RWPE1 (cell line): Measurements from ENCODE around the gene ZNF410.
A peak's percentile ranks its signal among the peaks of the same experiment; 100 is the strongest.
"Not testable (repeated sequence)": the region's sequence is repeated elsewhere in the genome, so short reads cannot be mapped to it uniquely, and the experiment has no call there.

Experiments
- CTCF ChIA-PET: fragments of 350-600 bp; sonication (Branson Sonifier 250); formaldehyde crosslinking; extraction: SDS; loops from one replicate; lab custom pipeline; 2021; lab: Yijun Ruan, JAX
- POLR2A ChIA-PET: fragments of 400-600 bp; formaldehyde crosslinking; extraction: SDS; loops from one replicate; lab custom pipeline; 2020; ENCODE audit warnings: antibody characterized with exemption; ENCODE audit not compliant: low non-redundant PET; lab: Yijun Ruan, JAX
- DNase-seq: peaks from one replicate; pipeline ENCODE4 v3.0.0; 2012; ENCODE audit warnings: low spot score
- H3K27ac ChIP-seq: fragments of 450-650 bp; 2 replicates; pipeline ENCODE4 v1.5.1; 2017
- TF ChIP-seq, protein P1 (sequence below): fragments of 450-650 bp; conservative IDR thresholded peaks from 2 replicates; pipeline ENCODE4 v1.5.1; 2017; ENCODE audit warnings: low read depth, mild to moderate bottlenecking

ZNF410 gene, protein sequence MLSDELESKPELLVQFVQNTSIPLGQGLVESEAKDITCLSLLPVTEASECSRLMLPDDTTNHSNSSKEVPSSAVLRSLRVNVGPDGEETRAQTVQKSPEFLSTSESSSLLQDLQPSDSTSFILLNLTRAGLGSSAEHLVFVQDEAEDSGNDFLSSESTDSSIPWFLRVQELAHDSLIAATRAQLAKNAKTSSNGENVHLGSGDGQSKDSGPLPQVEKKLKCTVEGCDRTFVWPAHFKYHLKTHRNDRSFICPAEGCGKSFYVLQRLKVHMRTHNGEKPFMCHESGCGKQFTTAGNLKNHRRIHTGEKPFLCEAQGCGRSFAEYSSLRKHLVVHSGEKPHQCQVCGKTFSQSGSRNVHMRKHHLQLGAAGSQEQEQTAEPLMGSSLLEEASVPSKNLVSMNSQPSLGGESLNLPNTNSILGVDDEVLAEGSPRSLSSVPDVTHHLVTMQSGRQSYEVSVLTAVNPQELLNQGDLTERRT

DNA sequence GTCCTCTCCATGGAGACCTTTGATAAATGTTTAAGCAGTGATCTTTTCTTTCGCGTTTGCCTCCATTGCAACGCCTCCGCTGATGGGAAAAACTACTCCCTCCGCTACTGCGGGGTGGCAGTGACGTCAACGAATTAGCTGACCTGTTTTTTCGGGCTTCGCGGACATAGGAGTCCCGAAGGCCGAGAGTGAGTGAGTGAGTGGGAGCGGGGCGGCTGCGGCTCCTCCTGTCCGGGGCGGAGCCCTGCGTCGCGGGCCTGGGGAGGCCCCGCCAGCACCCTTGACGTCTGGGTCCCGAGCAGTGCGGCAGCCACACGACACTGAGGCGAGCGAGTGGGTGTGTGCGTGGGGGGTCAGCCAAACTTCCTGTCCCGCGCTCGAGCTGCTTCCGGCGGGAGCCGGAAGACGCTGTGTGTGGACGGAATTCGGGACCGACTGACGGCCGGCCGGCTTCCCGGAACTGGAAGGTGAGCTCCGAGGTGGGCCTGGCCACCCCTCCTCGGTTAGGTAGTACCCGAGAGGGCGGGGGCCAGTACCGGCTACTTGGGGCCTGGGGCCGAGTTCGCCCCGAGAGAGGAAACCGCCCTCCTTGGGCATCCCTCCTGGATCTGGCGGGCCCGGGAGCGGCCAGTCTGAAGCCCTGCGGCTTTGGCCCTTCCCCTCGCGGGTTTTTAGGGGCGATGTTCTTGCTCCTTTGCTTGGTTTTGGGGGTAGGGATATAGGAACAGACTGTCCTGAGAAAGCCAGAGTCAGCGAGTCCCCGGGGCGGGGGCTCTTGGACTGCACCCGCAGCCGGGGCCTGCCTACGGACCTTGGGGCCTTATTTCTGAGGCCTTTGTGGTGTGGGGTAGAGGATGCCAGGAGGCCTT, at the start of gene ZNF410:
Gene ZNF410 (plus strand): TSS at position 411 of the 869 bp plus-strand sequence. CDS start 5,317 bp downstream, outside the sequence.
- TF ChIP-seq, protein P1, sequence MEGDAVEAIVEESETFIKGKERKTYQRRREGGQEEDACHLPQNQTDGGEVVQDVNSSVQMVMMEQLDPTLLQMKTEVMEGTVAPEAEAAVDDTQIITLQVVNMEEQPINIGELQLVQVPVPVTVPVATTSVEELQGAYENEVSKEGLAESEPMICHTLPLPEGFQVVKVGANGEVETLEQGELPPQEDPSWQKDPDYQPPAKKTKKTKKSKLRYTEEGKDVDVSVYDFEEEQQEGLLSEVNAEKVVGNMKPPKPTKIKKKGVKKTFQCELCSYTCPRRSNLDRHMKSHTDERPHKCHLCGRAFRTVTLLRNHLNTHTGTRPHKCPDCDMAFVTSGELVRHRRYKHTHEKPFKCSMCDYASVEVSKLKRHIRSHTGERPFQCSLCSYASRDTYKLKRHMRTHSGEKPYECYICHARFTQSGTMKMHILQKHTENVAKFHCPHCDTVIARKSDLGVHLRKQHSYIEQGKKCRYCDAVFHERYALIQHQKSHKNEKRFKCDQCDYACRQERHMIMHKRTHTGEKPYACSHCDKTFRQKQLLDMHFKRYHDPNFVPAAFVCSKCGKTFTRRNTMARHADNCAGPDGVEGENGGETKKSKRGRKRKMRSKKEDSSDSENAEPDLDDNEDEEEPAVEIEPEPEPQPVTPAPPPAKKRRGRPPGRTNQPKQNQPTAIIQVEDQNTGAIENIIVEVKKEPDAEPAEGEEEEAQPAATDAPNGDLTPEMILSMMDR: no peak
- ChIA-PET CTCF (interaction anchor here (1.1 kb wide), 1 partner anchor 158 kb away, joined by 5 read pairs; no protein-coding TSS in a partner anchor), POLR2A (interaction anchor here (0.6 kb wide), 1 partner anchor 171 kb away, joined by 4 read pairs; no protein-coding TSS in a partner anchor)
- DNase-seq: peak; percentile 95
- H3K27ac ChIP-seq: peak within 1 kb of the TSS; percentile 95

DNA sequence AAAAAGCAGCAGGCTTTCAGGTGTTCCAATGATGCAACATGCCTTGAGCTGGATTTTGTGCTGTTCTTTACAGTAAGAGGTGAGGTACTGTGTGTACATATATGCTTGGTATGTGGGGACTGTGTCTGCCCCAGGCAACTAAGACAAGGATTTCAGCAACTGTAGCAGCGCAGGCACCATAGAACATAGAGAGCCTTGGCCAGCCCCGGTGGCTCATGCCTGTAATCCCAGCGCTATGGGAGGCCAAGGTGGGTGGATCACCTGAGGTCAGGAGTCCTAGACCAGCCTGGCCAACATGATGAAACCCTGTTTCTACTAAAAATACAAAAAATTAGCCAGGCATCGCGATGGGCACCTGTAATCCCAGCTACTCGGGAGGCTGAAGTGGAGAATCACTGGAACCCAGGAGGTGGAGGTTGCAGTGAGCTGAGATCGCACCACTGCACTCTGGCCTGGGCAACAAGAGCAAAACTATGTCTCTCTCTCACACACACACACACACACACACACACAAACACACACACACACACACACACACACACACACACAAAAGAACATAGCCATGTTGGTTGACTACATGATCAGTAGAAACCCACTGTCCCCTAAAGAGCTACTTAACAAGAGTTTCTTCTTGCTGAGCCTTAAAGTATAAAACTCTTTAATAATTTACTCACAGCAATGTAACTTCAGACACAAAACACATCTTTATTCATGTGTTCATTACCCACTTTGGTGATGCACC, 48.2 kb upstream of the ZNF410 start:
- DNase-seq, H3K27ac ChIP-seq, CTCF ChIA-PET: not testable (repeated sequence)
- POLR2A ChIA-PET: interaction anchor here (0.7 kb wide), 1 partner anchor 12 kb away, joined by 8 read pairs; no protein-coding TSS in a partner anchor

DNA sequence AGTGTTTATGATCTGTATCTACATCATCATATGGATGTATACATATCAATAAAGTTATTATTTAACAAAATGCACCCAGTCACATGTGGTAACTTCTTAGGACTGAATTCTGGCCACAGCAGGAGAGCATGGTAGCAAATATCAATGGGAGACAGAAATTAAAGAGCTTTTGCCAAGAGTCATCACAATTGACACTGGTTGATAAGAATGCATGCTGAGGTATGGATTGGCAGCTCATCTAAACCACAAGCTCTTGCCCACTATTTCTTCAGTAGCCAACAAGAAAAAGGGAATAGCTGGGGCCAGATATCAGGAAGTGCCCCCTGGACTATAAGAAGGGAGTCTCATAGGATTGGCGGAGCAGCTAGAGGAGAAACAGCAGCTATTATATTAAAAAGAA, 44.5 kb upstream of the ZNF410 start:
- ChIA-PET CTCF (interaction anchor here (0.6 kb wide), 1 partner anchor 274 kb away, joined by 3 read pairs; no protein-coding TSS in a partner anchor), POLR2A (no interaction called here)
- H3K27ac ChIP-seq: no peak overlapping the region
- TF ChIP-seq, protein P1: no peak
- DNase-seq: no peak

DNA sequence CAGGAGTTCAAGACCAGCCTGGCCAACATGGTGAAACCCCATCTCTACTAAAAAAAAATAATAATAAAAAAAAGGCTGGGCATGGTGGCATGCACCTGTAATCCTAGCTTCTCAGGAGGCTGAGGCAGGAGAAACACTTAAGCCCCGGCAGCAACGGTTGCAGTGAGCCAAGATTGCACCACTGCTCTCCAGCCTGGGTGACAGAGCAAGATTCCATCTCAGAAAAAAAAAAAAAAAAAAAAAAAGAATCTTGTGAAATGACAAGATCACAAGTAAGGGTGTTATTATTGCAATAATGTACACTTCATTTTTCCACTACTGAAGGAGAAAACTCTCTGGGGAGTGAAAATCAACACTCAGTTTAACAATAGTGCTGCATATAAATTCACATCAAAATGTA, 43.8 kb upstream of the ZNF410 start:
- no peak overlapping the region for H3K27ac ChIP-seq
- TF ChIP-seq, protein P1: no peak
- DNase-seq: no peak
- POLR2A ChIA-PET: no interaction called here
- CTCF ChIA-PET: interaction anchor here (0.6 kb wide), 1 partner anchor 75 kb away, joined by 3 read pairs; no protein-coding TSS in a partner anchor

DNA sequence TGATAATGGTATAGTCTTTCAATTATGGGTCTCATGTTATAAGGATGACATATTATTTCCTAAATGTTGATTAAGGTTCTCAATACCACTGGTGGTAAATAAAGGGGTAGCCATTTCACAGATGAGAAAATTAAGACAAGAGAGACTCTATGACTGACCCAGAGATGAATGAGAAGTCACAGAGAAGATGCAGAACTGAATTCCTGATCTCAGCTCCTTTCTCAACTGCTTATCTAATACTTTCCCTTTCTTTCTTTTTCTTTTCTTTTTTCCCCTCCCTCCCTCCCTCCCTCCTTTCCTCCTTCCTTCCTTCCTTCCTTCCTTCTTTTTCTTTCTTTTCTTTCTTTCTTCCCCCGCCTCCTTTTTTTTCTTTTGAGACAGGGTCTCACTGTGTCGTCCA, 43.4 kb upstream of the ZNF410 start:
- POLR2A ChIA-PET: no interaction called here
- TF ChIP-seq, protein P1: no peak
- H3K27ac ChIP-seq: no peak overlapping the region
- no peak for DNase-seq
- CTCF ChIA-PET: interaction anchor here (0.6 kb wide), 1 partner anchor 75 kb away, joined by 3 read pairs; no protein-coding TSS in a partner anchor

DNA sequence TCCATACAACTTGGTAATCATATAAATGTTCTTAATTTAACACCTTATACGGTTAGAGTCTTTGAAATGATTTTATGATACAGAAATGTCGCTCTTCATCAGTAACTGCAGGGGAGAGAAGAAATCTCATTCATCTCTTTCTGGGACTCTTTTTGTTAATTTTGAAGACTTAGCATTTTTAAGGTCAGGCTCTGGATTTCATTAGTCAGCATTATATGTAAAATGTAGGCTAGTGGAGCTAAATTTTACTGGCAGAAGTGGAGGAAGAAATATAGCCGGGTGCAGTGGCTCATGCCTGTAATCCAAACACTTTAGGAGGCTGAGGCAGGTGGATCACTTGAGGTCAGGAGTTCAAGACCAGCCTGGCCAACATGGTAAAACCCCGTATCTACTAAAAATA, 39.7 kb upstream of the ZNF410 start:
- TF ChIP-seq, protein P1: no peak
- no peak overlapping the region for H3K27ac ChIP-seq
- ChIA-PET CTCF (interaction anchor here (0.6 kb wide), 1 partner anchor 28 kb away, joined by 3 read pairs; no protein-coding TSS in a partner anchor), POLR2A (no interaction called here)
- no peak for DNase-seq
